GM12891 (cell line): ENCODE results near the gene ITGAL.

Experiments used
- PAX5 ChIP-seq: IDR thresholded peaks from 2 replicates; pipeline ENCODE4 v1.6.1; 2011; ENCODE audit warnings: low read length, moderate library complexity, mild to moderate bottlenecking; ENCODE audit not compliant: insufficient read depth, severe bottlenecking
- POLR2A ChIP-seq: IDR thresholded peaks from 2 replicates; pipeline ENCODE4 v1.6.1; 2011; ENCODE audit warnings: low read depth, low read length, control low read depth
- POLR2AphosphoS5 ChIP-seq: IDR thresholded peaks from 2 replicates; pipeline ENCODE4 v1.6.1; 2011; ENCODE audit warnings: low read depth, low read length, control low read depth
- POU2F2 ChIP-seq: IDR thresholded peaks from 2 replicates; pipeline ENCODE4 v1.6.1; 2011; ENCODE audit warnings: low read depth, mild to moderate bottlenecking, control low read depth, low read length, moderate library complexity
- SPI1 ChIP-seq: IDR thresholded peaks from 2 replicates; pipeline ENCODE4 v1.6.1; 2011; ENCODE audit warnings: low read depth, low read length, control low read depth
- TAF1 ChIP-seq: IDR thresholded peaks from 2 replicates; pipeline ENCODE4 v1.6.1; 2011; ENCODE audit warnings: low read depth, low read length, control low read depth

GRCh38 chr16:30449116-30449435 is 23.5 kb upstream of the ITGAL start:
- TF ChIP-seq POLR2A = no peak
- TF ChIP-seq POLR2AphosphoS5 = no peak
- no peak for TF ChIP-seq POU2F2
- no peak for TF ChIP-seq TAF1
- no peak for TF ChIP-seq SPI1
- TF ChIP-seq PAX5 = no peak
